Liver (tissue), 9 donors: ENCODE data around the gene DOCK9. TPM values are rescaled to one million over a fixed set of nuclear protein-coding genes. Genes with fewer than 3 reads are reported as not detected.

Source experiments
- DNase-seq: peaks from one replicate; pipeline ENCODE4 v3.0.0-alpha.2; 2017; ENCODE audit warnings: low spot score
- H3K27ac ChIP-seq, 2 donors: one replicate each; pipeline ENCODE4 v1.7.0; 2013; ENCODE audit warnings: inconsistent platforms in 2 of 2, low read length in 2 of 2, control low read depth in 1 of 2, low read depth in 1 of 2, mild to moderate bottlenecking in 1 of 2
- H3K27me3 ChIP-seq, 4 donors: one replicate each; pipeline versions ENCODE4 v1.6.1 to v1.7.0; 2013; ENCODE audit warnings: low read length in 3 of 4, inconsistent platforms in 1 of 4, mild to moderate bottlenecking in 1 of 4, moderate library complexity in 1 of 4; ENCODE audit not compliant: control insufficient read depth in 4 of 4, insufficient read depth in 4 of 4
- H3K36me3 ChIP-seq, 4 donors: one replicate each; pipeline versions ENCODE4 v1.6.1 to v1.7.0; 2013; ENCODE audit warnings: low read length in 3 of 4, mild to moderate bottlenecking in 3 of 4, low read depth in 1 of 4, moderate library complexity in 1 of 4; ENCODE audit not compliant: control insufficient read depth in 4 of 4, insufficient read depth in 3 of 4
- H3K4me1 ChIP-seq, 4 donors: one replicate each; pipeline versions ENCODE4 v1.6.1 to v1.7.0; 2013; ENCODE audit warnings: low read length in 3 of 4, mild to moderate bottlenecking in 3 of 4, moderate library complexity in 1 of 4; ENCODE audit not compliant: control insufficient read depth in 4 of 4, insufficient read depth in 4 of 4
- H3K4me3 ChIP-seq, 3 donors: one replicate each; pipeline versions ENCODE4 v1.6.1 to v1.7.0; 2013; ENCODE audit warnings: low read length in 3 of 3, control low read depth in 1 of 3, low read depth in 1 of 3, mild to moderate bottlenecking in 1 of 3
- H3K9ac ChIP-seq, 2 donors: one replicate each; pipeline ENCODE4 v1.7.0; 2013; ENCODE audit warnings: low read length in 2 of 2, mild to moderate bottlenecking in 2 of 2, moderate library complexity in 2 of 2, control low read depth in 1 of 2, low read depth in 1 of 2
- H3K9me3 ChIP-seq, 4 donors: one replicate each; pipeline versions ENCODE4 v1.6.1 to v1.7.0; 2013; ENCODE audit warnings: low read length in 3 of 4; ENCODE audit not compliant: control insufficient read depth in 4 of 4
- ATF3 ChIP-seq: IDR thresholded peaks from 2 replicates; pipeline ENCODE4 v1.6.1; 2016; ENCODE audit warnings: antibody characterized with exemption
- CTCF ChIP-seq: fragments of 150-350 bp; IDR thresholded peaks from 2 replicates; pipeline ENCODE4 v1.5.1; 2017; ENCODE audit warnings: improper control_type of control experiment, low read depth, low read length; ENCODE audit not compliant: missing input control
- EGR1 ChIP-seq, 2 donors: IDR thresholded peaks; 2 replicates each; pipeline ENCODE4 v1.6.1; 2016 to 2018; ENCODE audit warnings: antibody characterized with exemption in 2 of 2, low read depth in 2 of 2
- FOXA1 ChIP-seq: IDR thresholded peaks from 2 replicates; pipeline ENCODE4 v1.6.1; 2016; ENCODE audit warnings: antibody characterized with exemption
- FOXA2 ChIP-seq: IDR thresholded peaks from 2 replicates; pipeline ENCODE4 v1.6.1; 2016; ENCODE audit warnings: antibody characterized with exemption
- GABPA ChIP-seq, 2 donors: IDR thresholded peaks in 1 of 2; conservative IDR thresholded peaks in 1 of 2; 2 replicates each; pipeline ENCODE4 v1.6.1; 2016; ENCODE audit warnings: antibody characterized with exemption in 2 of 2, mild to moderate bottlenecking in 1 of 2, moderate library complexity in 1 of 2
- HNF4A ChIP-seq, 2 donors: conservative IDR thresholded peaks; 2 replicates each; pipeline ENCODE4 v1.6.1; 2016; ENCODE audit warnings: antibody characterized with exemption in 2 of 2, mild to moderate bottlenecking in 2 of 2
- HNF4G ChIP-seq: IDR thresholded peaks from 2 replicates; pipeline ENCODE4 v1.6.1; 2016; ENCODE audit warnings: antibody characterized with exemption
- JUND ChIP-seq, 2 donors: IDR thresholded peaks; 2 replicates each; pipeline ENCODE4 v1.6.1; 2016; ENCODE audit warnings: antibody characterized with exemption in 2 of 2
- MAX ChIP-seq: IDR thresholded peaks from 2 replicates; pipeline ENCODE4 v1.6.1; 2016; ENCODE audit warnings: antibody characterized with exemption
- NR2F2 ChIP-seq: IDR thresholded peaks from 2 replicates; pipeline ENCODE4 v1.6.1; 2016; ENCODE audit warnings: antibody characterized with exemption
- RAD21 ChIP-seq, 2 donors: IDR thresholded peaks; 2 replicates each; pipeline ENCODE4 v1.6.1; 2016; ENCODE audit warnings: antibody characterized with exemption in 2 of 2, mild to moderate bottlenecking in 2 of 2
- REST ChIP-seq: IDR thresholded peaks from 2 replicates; pipeline ENCODE4 v1.6.1; 2016; ENCODE audit warnings: antibody characterized with exemption, mild to moderate bottlenecking
- RXRA ChIP-seq, 2 donors: IDR thresholded peaks; 2 replicates each; pipeline ENCODE4 v1.6.1; 2017 to 2018; ENCODE audit warnings: antibody characterized with exemption in 2 of 2, mild to moderate bottlenecking in 1 of 2
- SP1 ChIP-seq: IDR thresholded peaks from 2 replicates; pipeline ENCODE4 v1.6.1; 2018; ENCODE audit warnings: antibody characterized with exemption, mild to moderate bottlenecking
- TAF1 ChIP-seq: conservative IDR thresholded peaks from 2 replicates; pipeline ENCODE4 v1.6.1; 2016; ENCODE audit warnings: antibody characterized with exemption, mild to moderate bottlenecking
- YY1 ChIP-seq: IDR thresholded peaks from 2 replicates; pipeline ENCODE4 v1.6.1; 2016; ENCODE audit warnings: antibody characterized with exemption, mild to moderate bottlenecking
- ZBTB33 ChIP-seq: IDR thresholded peaks from 2 replicates; pipeline ENCODE4 v1.6.1; 2016; ENCODE audit warnings: antibody characterized with exemption
- WGBS: extraction: QIAGEN DNeasy Blood & Tissue Kit; methylation state at CpG from one replicate; pipeline ENCODE4 v1.1.7; 2013; 5-methylcytosine and 5-hydroxymethylcytosine counted together
- polyA plus RNA-seq, 2 donors: library from polyadenylated mRNA; stranded (reverse) in 1 of 2; unstranded in 1 of 2; fragments of 200-250 nt in 1 of 2; fragments of >200 nt in 1 of 2; fragmentation: Nextera tagmentation in 1 of 2; extraction: Ambion mirVana in 1 of 2; gene quantifications; one replicate each; pipeline versions ENCODE4 v1.2.1 to v1.2.3, GENCODE V29; 2013 to 2015
- total RNA-seq, 2 donors: library from RNA; depleted of rRNA; stranded (reverse); fragments of >200 nt; gene quantifications; one replicate each; pipeline ENCODE4 v1.2.3, GENCODE V29; 2014
- donor health status: healthy.
- donor health status: healthy.
- donor health status: healthy.
- donor health status: healthy.
- donor health status: healthy.

The DOCK9 gene
- total and polyA plus RNA-seq, 4 donors: 5.4 to 31.3 (median 10.6) TPM

DNA sequence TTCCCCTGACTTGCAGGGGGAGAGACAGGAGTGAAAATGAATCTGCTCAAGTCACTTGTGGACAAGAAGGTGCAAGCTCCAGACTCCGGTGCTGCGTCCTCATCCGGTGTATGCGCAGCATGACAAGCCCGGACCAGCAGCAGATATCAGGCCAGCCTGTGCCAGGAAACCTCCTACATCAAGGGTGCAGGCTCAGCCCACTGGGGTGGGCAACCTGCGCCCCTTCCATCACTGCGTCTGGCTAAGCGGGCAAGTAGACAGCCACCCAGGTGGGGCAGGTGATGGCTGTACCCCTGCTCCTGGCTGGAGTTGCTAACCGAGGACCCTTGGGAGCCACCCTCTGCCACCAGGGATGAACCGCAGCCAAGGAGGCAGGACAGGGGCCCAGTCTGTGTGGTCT lies 192.5 kb downstream of the DOCK9 start:
- H3K4me3 ChIP-seq: no peak overlapping the region
- no peak overlapping the region for H3K9ac ChIP-seq
- TF ChIP-seq ATF3: no peak
- TF ChIP-seq JUND (IDR thresholded peaks at IDR 0.05): no peak
- no peak for TF ChIP-seq HNF4G
- no peak for TF ChIP-seq REST
- TF ChIP-seq MAX: no peak
- no peak for TF ChIP-seq ZBTB33
- TF ChIP-seq NR2F2: no peak
- no peak for TF ChIP-seq YY1
- TF ChIP-seq FOXA2: no peak
- TF ChIP-seq HNF4A (conservative IDR thresholded peaks at IDR 0.05): no peak
- TF ChIP-seq TAF1: no peak
- no peak for DNase-seq
- H3K9me3 ChIP-seq: no peaks in the 10 kb centered on the region
- no peaks in the 10 kb centered on the region for H3K36me3 ChIP-seq
- no peak overlapping the region for H3K27ac ChIP-seq
- peaks cover 0 to 15% (median 9%) of the 10 kb centered on the region in 4 donors for H3K4me1 ChIP-seq
- H3K27me3 ChIP-seq: no peaks in the 10 kb centered on the region
- 90% methylated on average over 10 of the region's 10 CpGs for WGBS

GRCh38 chr13:98784666-98785065 lies 193.2 kb downstream of the DOCK9 start:
- no peak for DNase-seq
- Histone ChIP-seq H3K9ac (no peak overlapping the region), H3K4me1 (peaks cover 0 to 15% (median 9%) of the 10 kb centered on the region in 4 donors), H3K27me3 (no peaks in the 10 kb centered on the region), H3K9me3 (no peaks in the 10 kb centered on the region), H3K4me3 (no peak overlapping the region), H3K36me3 (no peaks in the 10 kb centered on the region), H3K27ac (no peak overlapping the region)
- TF ChIP-seq EGR1 (IDR thresholded peaks at IDR 0.05; ENCODE audit: low read depth in 2 of 2): no peak
- no peak for TF ChIP-seq HNF4G
- TF ChIP-seq SP1: no peak
- no peak for TF ChIP-seq CTCF
- TF ChIP-seq REST: no peak
- no peak for TF ChIP-seq HNF4A (conservative IDR thresholded peaks at IDR 0.05)
- no peak for TF ChIP-seq JUND (IDR thresholded peaks at IDR 0.05)
- TF ChIP-seq ZBTB33: no peak
- TF ChIP-seq FOXA2: no peak
- no peak for TF ChIP-seq RXRA (IDR thresholded peaks at IDR 0.05)
- TF ChIP-seq NR2F2: no peak
- no peak for TF ChIP-seq YY1
- TF ChIP-seq GABPA (IDR thresholded peaks at IDR 0.05 in 1 of 2, conservative IDR thresholded peaks at IDR 0.05 in 1 of 2): no peak
- TF ChIP-seq FOXA1: no peak
- no peak for TF ChIP-seq MAX
- no peak for TF ChIP-seq RAD21 (IDR thresholded peaks at IDR 0.05)
- no peak for TF ChIP-seq TAF1
- whole genome bisulfite sequencing: 81% methylated on average over 8 of the region's 8 CpGs
